H9 (cell line): ENCODE measurements around the gene DMRT3. TPM values are rescaled to one million over a fixed set of nuclear protein-coding genes. Genes with fewer than 3 reads are reported as not detected.

ENCODE experiments used
- DNase-seq: peaks from one replicate; pipeline ENCODE4 v3.0.0-alpha.2; 2017
- H2AFZ ChIP-seq: one replicate; pipeline ENCODE4 v1.6.1; 2013; ENCODE audit warnings: mild to moderate bottlenecking, low read length, control low read depth, moderate library complexity
- H2AK5ac ChIP-seq: 2 replicates; pipeline ENCODE4 v1.6.1; 2013; ENCODE audit warnings: low read length, control low read depth, mixed read lengths; ENCODE audit not compliant: insufficient read length
- H2BK120ac ChIP-seq: one replicate; pipeline ENCODE4 v1.6.1; 2013; ENCODE audit warnings: low read depth, mild to moderate bottlenecking, low read length, control low read depth, inconsistent platforms; ENCODE audit not compliant: poor library complexity, severe bottlenecking
- H2BK12ac ChIP-seq: 2 replicates; pipeline ENCODE4 v1.6.1; 2013; ENCODE audit warnings: low read length, control low read depth, mixed read lengths, low read depth; ENCODE audit not compliant: insufficient read length
- H2BK15ac ChIP-seq: 2 replicates; pipeline ENCODE4 v1.6.1; 2013; ENCODE audit warnings: low read depth, low read length, control low read depth
- H2BK20ac ChIP-seq: one replicate; pipeline ENCODE4 v1.6.1; 2013; ENCODE audit warnings: low read depth, mild to moderate bottlenecking, low read length, control low read depth, inconsistent platforms; ENCODE audit not compliant: poor library complexity, severe bottlenecking
- H2BK5ac ChIP-seq: 2 replicates; pipeline ENCODE4 v1.6.1; 2013; ENCODE audit warnings: low read length, control low read depth, mixed read lengths; ENCODE audit not compliant: insufficient read length
- H3K14ac ChIP-seq: 2 replicates; pipeline ENCODE4 v1.6.1; 2013; ENCODE audit warnings: low read length, control low read depth; ENCODE audit not compliant: insufficient read depth
- H3K18ac ChIP-seq: 2 replicates; pipeline ENCODE4 v1.6.1; 2013; ENCODE audit warnings: low read depth, mild to moderate bottlenecking, mixed read lengths, low read length, control low read depth; ENCODE audit not compliant: insufficient read length
- H3K23ac ChIP-seq: 2 replicates; pipeline ENCODE4 v1.6.1; 2013; ENCODE audit warnings: low read length, control low read depth, mixed read lengths, low read depth; ENCODE audit not compliant: insufficient read length
- H3K23me2 ChIP-seq: 2 replicates; pipeline ENCODE4 v1.6.1; 2013; ENCODE audit warnings: low read depth, mild to moderate bottlenecking, mixed read lengths, low read length, control low read depth; ENCODE audit not compliant: insufficient read length, poor library complexity, severe bottlenecking
- H3K27ac ChIP-seq: 2 replicates; pipeline ENCODE4 v1.5.1; 2013; ENCODE audit warnings: low read length, control low read depth, mixed read lengths, low read depth; ENCODE audit not compliant: insufficient read length
- H3K27me3 ChIP-seq: 2 replicates; pipeline ENCODE4 v1.6.1; 2013; ENCODE audit warnings: low read length, control low read depth, inconsistent platforms; ENCODE audit not compliant: insufficient read depth
- H3K4ac ChIP-seq: 2 replicates; pipeline ENCODE4 v1.6.1; 2013; ENCODE audit warnings: low read depth, mild to moderate bottlenecking, control low read depth, inconsistent platforms, low read length, moderate library complexity
- H3K4me1 ChIP-seq: 2 replicates; pipeline ENCODE4 v1.6.1; 2013; ENCODE audit warnings: low read length, control low read depth, inconsistent platforms; ENCODE audit not compliant: insufficient read depth
- H3K4me2 ChIP-seq: 2 replicates; pipeline ENCODE4 v1.6.1; 2013; ENCODE audit warnings: low read length, control low read depth, mixed read lengths; ENCODE audit not compliant: insufficient read length, insufficient read depth
- H3K56ac ChIP-seq: 2 replicates; pipeline ENCODE4 v1.6.1; 2013; ENCODE audit warnings: low read depth, mild to moderate bottlenecking, mixed read lengths, low read length, control low read depth; ENCODE audit not compliant: insufficient read length
- H3K79me1 ChIP-seq: 2 replicates; pipeline ENCODE4 v1.6.1; 2013; ENCODE audit warnings: low read depth, mild to moderate bottlenecking, moderate library complexity, low read length, control low read depth, inconsistent platforms; ENCODE audit not compliant: insufficient read depth, poor library complexity, severe bottlenecking
- H3K79me2 ChIP-seq: 2 replicates; pipeline ENCODE4 v1.6.1; 2013; ENCODE audit warnings: low read length, control low read depth, inconsistent platforms; ENCODE audit not compliant: insufficient read depth
- H3K9ac ChIP-seq: 2 replicates; pipeline ENCODE4 v1.6.1; 2013; ENCODE audit warnings: low read length, control low read depth, mixed read lengths; ENCODE audit not compliant: insufficient read length; ENCODE audit errors: extremely low read depth
- H3K9me3 ChIP-seq: one replicate; pipeline ENCODE4 v1.6.1; 2013; ENCODE audit warnings: low read depth, low read length, inconsistent platforms; ENCODE audit not compliant: control insufficient read depth
- H3T11ph ChIP-seq: one replicate; pipeline ENCODE4 v1.6.1; 2013; ENCODE audit warnings: mild to moderate bottlenecking, low read length, control low read depth, inconsistent platforms
- H4K20me1 ChIP-seq: one replicate; pipeline ENCODE4 v1.6.1; 2013; ENCODE audit not compliant: control insufficient read depth, insufficient read length, insufficient read depth
- H4K5ac ChIP-seq: 2 replicates; pipeline ENCODE4 v1.6.1; 2013; ENCODE audit warnings: low read depth, mild to moderate bottlenecking, mixed read lengths, low read length, control low read depth; ENCODE audit not compliant: insufficient read length
- H4K8ac ChIP-seq: replicated peaks from 2 replicates; pipeline ENCODE4 v1.6.1; 2013; ENCODE audit warnings: low read length, control low read depth, mixed read lengths, low read depth; ENCODE audit not compliant: insufficient read length
- H4K91ac ChIP-seq: 2 replicates; pipeline ENCODE4 v1.6.1; 2013; ENCODE audit warnings: low read depth, mild to moderate bottlenecking, moderate library complexity, mixed read lengths, low read length, control low read depth; ENCODE audit not compliant: insufficient read length
- H3K27ac Mint-ChIP-seq, 3 experiments: 2 replicates in 2 of 3; 3 replicates in 1 of 3; pipeline ENCODE4 v1.8.0; 2020 to 2021; ENCODE audit warnings: mixed read lengths in 3 of 3, mild to moderate bottlenecking in 1 of 3, moderate library complexity in 1 of 3
- H3K27me3 Mint-ChIP-seq: 2 replicates; pipeline ENCODE4 v1.8.0; 2021; ENCODE audit warnings: low read depth, mild to moderate bottlenecking, moderate library complexity, mixed read lengths
- H3K36me3 Mint-ChIP-seq, 3 experiments: 2 replicates in 2 of 3; 3 replicates in 1 of 3; pipeline ENCODE4 v1.8.0; 2020 to 2021; ENCODE audit warnings: low read depth in 3 of 3, mixed read lengths in 3 of 3; ENCODE audit not compliant: insufficient read depth in 1 of 3
- H3K4me1 Mint-ChIP-seq, 2 experiments: 2 replicates each; pipeline ENCODE4 v1.8.0; 2020; ENCODE audit warnings: mixed read lengths in 2 of 2
- H3K4me3 Mint-ChIP-seq, 2 experiments: 2 replicates in 1 of 2; 3 replicates in 1 of 2; pipeline ENCODE4 v1.8.0; 2020 to 2021; ENCODE audit warnings: mild to moderate bottlenecking in 2 of 2, mixed read lengths in 2 of 2, moderate library complexity in 1 of 2
- H3K9me3 Mint-ChIP-seq, 2 experiments: 2 replicates in 1 of 2; 3 replicates in 1 of 2; pipeline ENCODE4 v1.8.0; 2020; ENCODE audit warnings: mild to moderate bottlenecking in 2 of 2, mixed read lengths in 2 of 2, moderate library complexity in 1 of 2
- WGBS: extraction: QIAGEN DNeasy Blood & Tissue Kit; methylation state at CpG from one replicate; pipeline ENCODE4 v1.1.7; 2013; ENCODE audit warnings: missing lambda C conversion rate, low lambda C conversion rate, mixed read lengths; ENCODE audit not compliant: insufficient read length; ENCODE audit errors: extremely low coverage; 5-methylcytosine and 5-hydroxymethylcytosine counted together
- total RNA-seq: library from RNA; stranded (reverse); gene quantifications from 2 replicates; pipeline ENCODE4 v1.2.1, GENCODE V29; 2021
- TF ChIP-seq, protein P1 (sequence below): fragments of 200-600 bp; sonication (generic); conservative IDR thresholded peaks from 3 replicates; pipeline ENCODE4 v1.8.0; 2021; ENCODE audit warnings: antibody characterized with exemption, mild to moderate bottlenecking

The DMRT3 gene
- total RNA-seq, 1 experiment from 2014 or later, result not detected

- Histone ChIP-seq H3K9me3 (peaks cover 19% of the 10 kb centered on the region), H3K23me2 (no peaks in the 10 kb centered on the region), H3K27ac (no peak overlapping the region), H4K20me1 (no peaks in the 10 kb centered on the region), H2BK5ac (no peak overlapping the region), H3K56ac (no peak overlapping the region), H3K14ac (no peak overlapping the region), H4K5ac (no peak overlapping the region), H3K4me2 (no peak overlapping the region), H3K79me2 (no peaks in the 10 kb centered on the region), H3K4me1 (no peaks in the 10 kb centered on the region), H2BK12ac (no peak overlapping the region), H4K91ac (no peak overlapping the region), H3K4ac (no peak overlapping the region), H3K27me3 (no peaks in the 10 kb centered on the region), H4K8ac (no peak overlapping the region), H3T11ph (no peak overlapping the region), H3K23ac (no peak overlapping the region), H2BK20ac (no peak overlapping the region), H2BK120ac (no peak overlapping the region), H3K18ac (no peak overlapping the region), H2AK5ac (no peak overlapping the region), H2BK15ac (no peak overlapping the region), H3K9ac (no peak overlapping the region), H2AFZ (no peak overlapping the region), H3K79me1 (no peaks in the 10 kb centered on the region)
- no peak overlapping the region for H3K27ac Mint-ChIP-seq
- no peak overlapping the region for H3K4me3 Mint-ChIP-seq
- H3K36me3 Mint-ChIP-seq, result peaks cover under 1 to 13% (median 9%) of the 10 kb centered on the region in 3 experiments; a peak in 5 of 7 replicates
- WGBS, result no CpG with 5 or more reads among the region's 2 CpGs
- H3K27me3 Mint-ChIP-seq, result peaks cover 12% of the 10 kb centered on the region
- DNase-seq, result no peak
- H3K9me3 Mint-ChIP-seq, result peaks cover 27 to 29% of the 10 kb centered on the region in 2 experiments
- H3K4me1 Mint-ChIP-seq, result peaks cover 2 to 3% of the 10 kb centered on the region in 2 experiments; a peak in 1 of 4 replicates
- TF ChIP-seq, protein P1, sequence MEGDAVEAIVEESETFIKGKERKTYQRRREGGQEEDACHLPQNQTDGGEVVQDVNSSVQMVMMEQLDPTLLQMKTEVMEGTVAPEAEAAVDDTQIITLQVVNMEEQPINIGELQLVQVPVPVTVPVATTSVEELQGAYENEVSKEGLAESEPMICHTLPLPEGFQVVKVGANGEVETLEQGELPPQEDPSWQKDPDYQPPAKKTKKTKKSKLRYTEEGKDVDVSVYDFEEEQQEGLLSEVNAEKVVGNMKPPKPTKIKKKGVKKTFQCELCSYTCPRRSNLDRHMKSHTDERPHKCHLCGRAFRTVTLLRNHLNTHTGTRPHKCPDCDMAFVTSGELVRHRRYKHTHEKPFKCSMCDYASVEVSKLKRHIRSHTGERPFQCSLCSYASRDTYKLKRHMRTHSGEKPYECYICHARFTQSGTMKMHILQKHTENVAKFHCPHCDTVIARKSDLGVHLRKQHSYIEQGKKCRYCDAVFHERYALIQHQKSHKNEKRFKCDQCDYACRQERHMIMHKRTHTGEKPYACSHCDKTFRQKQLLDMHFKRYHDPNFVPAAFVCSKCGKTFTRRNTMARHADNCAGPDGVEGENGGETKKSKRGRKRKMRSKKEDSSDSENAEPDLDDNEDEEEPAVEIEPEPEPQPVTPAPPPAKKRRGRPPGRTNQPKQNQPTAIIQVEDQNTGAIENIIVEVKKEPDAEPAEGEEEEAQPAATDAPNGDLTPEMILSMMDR, result no peak
Measured at GRCh38 chr9:1002678-1003077, 26.2 kb downstream of the DMRT3 start.
